K562 (cell line): ENCODE measurements around the gene AGRN. TPM values are rescaled to one million over a fixed set of nuclear protein-coding genes. Genes with fewer than 3 reads are reported as not detected.

ENCODE experiments used
- ATAC-seq: fragments of 200-7000 bp; cut with Tn5 transposase; 3 replicates; pipeline ENCODE4 v1.9.1; 2020; ENCODE audit warnings: moderate library complexity
- BruUV-seq: library from RNA; stranded (reverse); fragments of 400-500 nt; replicated peaks from 2 replicates; lab custom pipeline; 2021; lab: Mats Ljungman, UMichigan
- CTCF ChIA-PET: fragments of 300-600 bp; formaldehyde crosslinking; extraction: SDS; loops from one replicate; lab custom pipeline; 2021; ENCODE audit warnings: low intra/inter-chr PET ratio; lab: Yijun Ruan, JAX
- POLR2A ChIA-PET: fragments of 300-600, 350-650 bp; sonication (Branson Sonifier 250); formaldehyde crosslinking; extraction: SDS; loops from one replicate; lab custom pipeline; 2021; ENCODE audit warnings: antibody characterized with exemption, inconsistent platforms; lab: Yijun Ruan, JAX
- DNase-seq, 4 experiments: peaks; one replicate each; pipeline versions ENCODE4 v3.0.0 to v3.0.0-alpha.2; 2011 to 2018; ENCODE audit warnings: low spot score in 3 of 4, mixed read lengths in 3 of 4; ENCODE audit errors: extremely low read depth in 1 of 4
- FAIRE-seq: peaks from 2 replicates; lab custom pipeline; 2011; peaks lifted over from hg19 to GRCh38; lab: Jason Lieb, UNC
- H2AFZ ChIP-seq: 2 replicates; pipeline ENCODE4 v1.6.0; 2011; ENCODE audit warnings: low read depth, low read length, control low read depth, inconsistent platforms
- H3K27ac ChIP-seq: fragments of 200-600 bp; 3 replicates; pipeline ENCODE4 v1.8.0; 2011; ENCODE audit warnings: low read depth, mild to moderate bottlenecking, control low read depth, inconsistent platforms, low read length, moderate library complexity, mixed read lengths; ENCODE audit errors: extremely low read depth
- H3K27me3 ChIP-seq, 2 experiments: fragments of 300-600 bp in 1 of 2; 2 replicates in 1 of 2; 3 replicates in 1 of 2; pipeline versions ENCODE4 v1.6.0 to v1.8.0; 2011; ENCODE audit warnings: inconsistent platforms in 2 of 2, low read length in 2 of 2, mild to moderate bottlenecking in 1 of 2, mixed read lengths in 1 of 2, moderate library complexity in 1 of 2; ENCODE audit not compliant: control insufficient read depth in 2 of 2, insufficient read depth in 2 of 2
- H3K36me3 ChIP-seq: fragments of 300-600 bp; 3 replicates; pipeline ENCODE4 v1.8.0; 2011; ENCODE audit warnings: mild to moderate bottlenecking, low read length, inconsistent platforms; ENCODE audit not compliant: control insufficient read depth, insufficient read depth
- H3K4me1 ChIP-seq, 2 experiments: fragments of 200-600 bp in 1 of 2; replicated peaks in 1 of 2; 2 replicates in 1 of 2; 3 replicates in 1 of 2; pipeline versions ENCODE4 v1.5.1 to v1.8.0; 2011; ENCODE audit warnings: inconsistent platforms in 2 of 2, low read length in 2 of 2, mild to moderate bottlenecking in 1 of 2, mixed read lengths in 1 of 2, moderate library complexity in 1 of 2; ENCODE audit not compliant: control insufficient read depth in 2 of 2, insufficient read depth in 2 of 2
- H3K4me2 ChIP-seq: 2 replicates; pipeline ENCODE4 v1.6.1; 2011; ENCODE audit warnings: low read length, control low read depth, inconsistent platforms, mixed read lengths; ENCODE audit not compliant: insufficient read depth
- H3K4me3 ChIP-seq: fragments of 200-600 bp; sonication (generic), shearing (Covaris generic); 2 replicates; pipeline ENCODE4 v1.5.1; 2016; ENCODE audit warnings: control low read depth, inconsistent platforms
- H3K79me2 ChIP-seq: fragments of 200-600 bp; 3 replicates; pipeline ENCODE4 v1.8.0; 2011; ENCODE audit warnings: low read length, inconsistent platforms; ENCODE audit not compliant: control insufficient read depth, insufficient read depth
- H3K9ac ChIP-seq, 2 experiments: 2 replicates each; pipeline versions ENCODE4 v1.6.0 to v1.6.1; 2011; ENCODE audit warnings: low read depth in 2 of 2, low read length in 2 of 2, control low read depth in 1 of 2, inconsistent platforms in 1 of 2, mild to moderate bottlenecking in 1 of 2, mixed read lengths in 1 of 2; ENCODE audit not compliant: insufficient read depth in 1 of 2
- H3K9me1 ChIP-seq: one replicate; pipeline ENCODE4 v1.6.0; 2011; ENCODE audit warnings: inconsistent platforms, mild to moderate bottlenecking, low read length, moderate library complexity; ENCODE audit not compliant: control insufficient read depth, insufficient read depth
- H3K9me3 ChIP-seq: replicated peaks from 2 replicates; pipeline ENCODE4 v1.5.1; 2011; ENCODE audit warnings: low read depth, low read length, inconsistent platforms; ENCODE audit not compliant: control insufficient read depth, insufficient read depth
- H4K20me1 ChIP-seq: replicated peaks from 2 replicates; pipeline ENCODE4 v1.6.1; 2011; ENCODE audit warnings: low read length, inconsistent platforms, mixed read lengths; ENCODE audit not compliant: control insufficient read depth, insufficient read depth
- E4F1 ChIP-seq: fragments of 250-450 bp; sonication (Bioruptor Pico); IDR thresholded peaks from 2 replicates; pipeline ENCODE4 v1.5.0; 2021; ENCODE audit warnings: mild to moderate bottlenecking, borderline replicate concordance
- KHSRP ChIP-seq: fragments of 450-650 bp; IDR thresholded peaks from 2 replicates; pipeline ENCODE4 v1.6.1; 2017
- RAD21 ChIP-seq, 2 experiments: fragments of 250-450 bp in 1 of 2; fragments of 450-650 bp in 1 of 2; sonication (Bioruptor Pico) in 1 of 2; formaldehyde crosslinking in 1 of 2; IDR thresholded peaks in 1 of 2; conservative IDR thresholded peaks in 1 of 2; 2 replicates each; pipeline versions ENCODE4 v1.4.0 to v1.8.0; 2020 to 2022; ENCODE audit warnings: mild to moderate bottlenecking in 2 of 2, moderate library complexity in 1 of 2
- SPI1 ChIP-seq: IDR thresholded peaks from 2 replicates; pipeline ENCODE4 v1.6.1; 2011; ENCODE audit warnings: low read depth, low read length, control low read depth, borderline replicate concordance
- ZFP36 ChIP-seq: fragments of 150-350 bp; IDR thresholded peaks from 2 replicates; pipeline ENCODE4 v1.6.1; 2018; ENCODE audit warnings: low read length, low read depth; ENCODE audit not compliant: partially characterized antibody
- ZNF197 ChIP-seq: fragments of 200-800 bp; sonication (Bioruptor generic); IDR thresholded peaks from 2 replicates; pipeline ENCODE4 v1.6.1; 2016; ENCODE audit warnings: low read depth, missing genetic modification characterization, missing compliant biosample characterization
- ZNF282 ChIP-seq: sonication (generic); formaldehyde crosslinking; IDR thresholded peaks from 2 replicates; pipeline ENCODE4 v1.8.1; 2023; ENCODE audit warnings: missing genetic modification reagents
- ZNF41 ChIP-seq: fragments of 250-450 bp; sonication (Bioruptor Pico); conservative IDR thresholded peaks from 2 replicates; pipeline ENCODE4 v1.4.0; 2020; ENCODE audit warnings: mild to moderate bottlenecking
- ZNF507 ChIP-seq: conservative IDR thresholded peaks from 2 replicates; pipeline ENCODE4 v1.6.1; 2017; ENCODE audit warnings: missing genetic modification characterization, missing compliant biosample characterization
- ZNF76 ChIP-seq: fragments of 250-450 bp; sonication (Bioruptor Pico); IDR thresholded peaks from 2 replicates; pipeline ENCODE4 v1.4.0; 2020; ENCODE audit warnings: mild to moderate bottlenecking, moderate library complexity, borderline replicate concordance
- WGBS: fragments of 100-300 bp; shearing (Covaris generic); methylation state at CpG from one replicate; pipeline ENCODE4 v1.1.6; 2016; ENCODE audit warnings: low coverage, mixed read lengths; ENCODE audit not compliant: insufficient coverage; ENCODE audit errors: missing lambda C conversion rate; 5-methylcytosine and 5-hydroxymethylcytosine counted together
- in situ Hi-C: fragments of 300-500 bp; cut with MboI; formaldehyde crosslinking; loops from 4 replicates; pipeline ENCODE4 v1.15.0; 2018; ENCODE audit warnings: inconsistent platforms, mixed read lengths
- intact Hi-C: fragments of 100-400 bp; cut with micrococcal nuclease; formaldehyde crosslinking; loops from 2 replicates; pipeline ENCODE4 v1.14.2; 2022
- polyA plus RNA-seq, 8 experiments: library from polyadenylated mRNA; depleted of rRNA in 4 of 8; stranded (reverse) in 5 of 8; unstranded in 3 of 8; fragments of >200 nt; fragmentation: Nextera tagmentation in 2 of 8; fragmentation: Illumina TruSeq in 1 of 8; extraction: Ambion mirVana in 2 of 8; extraction: Trizol in 1 of 8; gene quantifications; 2 replicates each; pipeline versions ENCODE4 v1.2.1 to v1.2.3, GENCODE V29; 2011 to 2014; ENCODE audit warnings: inconsistent platforms in 1 of 8, missing spikeins in 1 of 8
- total RNA-seq, 7 experiments: library from RNA; depleted of rRNA in 6 of 7; stranded (reverse); fragments of >200 nt in 6 of 7; fragmentation: Illumina TruSeq in 2 of 7; extraction: Trizol in 2 of 7; gene quantifications; 2 replicates each; pipeline versions ENCODE4 v1.2.1 to v1.2.3, GENCODE V29; 2011 to 2021; ENCODE audit warnings: low replicate concordance in 1 of 7
- TF ChIP-seq, protein P1 (sequence below): fragments of 450-650 bp; formaldehyde crosslinking; IDR thresholded peaks from 2 replicates; pipeline ENCODE4 v1.4.0; 2020; ENCODE audit warnings: mild to moderate bottlenecking, mixed read lengths

The AGRN gene
- total and polyA plus RNA-seq, 9 of the 15 experiments (the other 6 are each of a cell fraction or from before 2014, with no cell fraction given), result 0.04 to 111 (median 18.1) TPM

DNA sequence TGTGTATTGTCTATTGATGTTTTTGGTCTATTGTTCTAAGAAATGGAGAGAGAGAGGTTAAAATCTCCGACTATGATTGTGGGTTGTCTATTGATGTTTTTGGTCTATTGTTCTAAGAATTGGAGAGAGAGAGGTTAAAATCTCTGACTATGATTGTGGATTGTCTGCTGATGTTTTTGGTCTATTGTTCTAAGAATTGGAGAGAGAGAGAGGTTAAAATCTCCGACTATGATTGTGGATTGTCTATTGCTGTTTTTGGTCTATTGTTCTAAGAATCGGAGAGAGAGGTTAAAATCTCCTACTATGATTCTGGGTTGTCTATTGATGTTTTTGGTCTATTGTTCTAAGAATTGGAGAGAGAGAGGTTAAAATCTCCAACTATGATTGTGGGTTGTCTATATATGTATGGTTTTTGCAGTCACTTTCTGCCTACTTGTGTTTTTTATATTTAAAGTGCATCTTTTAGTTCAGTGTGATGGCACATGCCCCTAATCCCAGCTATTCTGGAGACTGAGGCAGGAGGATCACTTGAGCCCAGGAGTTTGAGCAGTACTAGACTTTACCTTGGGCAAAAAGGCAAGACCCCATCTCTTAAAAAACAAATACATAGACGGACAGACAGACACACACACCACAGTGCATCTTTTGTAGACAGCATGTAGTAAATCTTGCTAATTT, 79.7 kb downstream of the AGRN start:
- 70% methylated on average over 4 of the region's 4 CpGs for WGBS
- BruUV-seq, result no TSS peak
- H3K79me2 ChIP-seq, result peaks cover 10% of the 10 kb centered on the region
- ChIA-PET POLR2A (no interaction called here), CTCF (no interaction called here)
- H2AFZ ChIP-seq, result no peak overlapping the region
- H3K27me3 ChIP-seq, result no peaks in the 10 kb centered on the region
- no peak overlapping the region for H3K4me2 ChIP-seq
- H3K4me1 ChIP-seq, result no peaks in the 10 kb centered on the region; a peak in 1 of 5 replicates
- H3K9me3 ChIP-seq, result peaks cover 2% of the 10 kb centered on the region; the same call in 1 of the 2 replicates
- H3K36me3 ChIP-seq, result no peaks in the 10 kb centered on the region; the same call in 2 of the 3 replicates
- no peak for ATAC-seq
- intact Hi-C loops, result no loop called here
- DNase-seq, result no peak
- no peak overlapping the region for H3K4me3 ChIP-seq
- FAIRE-seq, result no peak
- no peak overlapping the region for H3K9ac ChIP-seq
- in situ Hi-C loops, result no loop called here
- H3K9me1 ChIP-seq, result no peaks in the 10 kb centered on the region
- H4K20me1 ChIP-seq, result no peaks in the 10 kb centered on the region
- TF ChIP-seq KHSRP, result no peak
- no peak for TF ChIP-seq ZNF282 (CRISPR knock-in tag)
- TF ChIP-seq SPI1, result no peak
- no peak for TF ChIP-seq ZNF76 (CRISPR knock-in tag)
- no peak for TF ChIP-seq ZNF197 (CRISPR knock-in tag)
- no peak overlapping the region for H3K27ac ChIP-seq

GRCh38 chr1:1100296-1100695, 80.4 kb downstream of the AGRN start:
- Histone ChIP-seq H3K9me1 (no peaks in the 10 kb centered on the region), H3K36me3 (no peaks in the 10 kb centered on the region; the same call in 2 of the 3 replicates), H3K4me1 (no peaks in the 10 kb centered on the region; a peak in 1 of 5 replicates), H3K9ac (no peak overlapping the region), H3K9me3 (peaks cover 2% of the 10 kb centered on the region; the same call in 1 of the 2 replicates), H3K27ac (no peak overlapping the region), H3K79me2 (peaks cover 16% of the 10 kb centered on the region), H2AFZ (no peak overlapping the region), H3K27me3 (no peaks in the 10 kb centered on the region), H3K4me3 (no peak overlapping the region), H3K4me2 (no peak overlapping the region), H4K20me1 (no peaks in the 10 kb centered on the region)
- FAIRE-seq (no peak), DNase-seq (no peak), ATAC-seq (no peak)
- 95% methylated on average over 11 of the region's 11 CpGs for WGBS
- in situ Hi-C loops (no loop called here), intact Hi-C loops (no loop called here)
- BruUV-seq, result no TSS peak
- ChIA-PET CTCF (no interaction called here), POLR2A (interaction anchor here (1.3 kb wide), 1 partner anchor 13 kb away, joined by 3 read pairs; no protein-coding TSS in a partner anchor)
- TF ChIP-seq ZNF41 (no peak), ZFP36 (no peak), ZNF507 (no peak; the same call in 1 of the 2 replicates), E4F1 (CRISPR knock-in tag) (no peak), RAD21 (CRISPR knock-in tag; conservative IDR thresholded peaks at IDR 0.05 in 1 of 2, IDR thresholded peaks at IDR 0.05 in 1 of 2) (no peak)
- TF ChIP-seq, protein P1, sequence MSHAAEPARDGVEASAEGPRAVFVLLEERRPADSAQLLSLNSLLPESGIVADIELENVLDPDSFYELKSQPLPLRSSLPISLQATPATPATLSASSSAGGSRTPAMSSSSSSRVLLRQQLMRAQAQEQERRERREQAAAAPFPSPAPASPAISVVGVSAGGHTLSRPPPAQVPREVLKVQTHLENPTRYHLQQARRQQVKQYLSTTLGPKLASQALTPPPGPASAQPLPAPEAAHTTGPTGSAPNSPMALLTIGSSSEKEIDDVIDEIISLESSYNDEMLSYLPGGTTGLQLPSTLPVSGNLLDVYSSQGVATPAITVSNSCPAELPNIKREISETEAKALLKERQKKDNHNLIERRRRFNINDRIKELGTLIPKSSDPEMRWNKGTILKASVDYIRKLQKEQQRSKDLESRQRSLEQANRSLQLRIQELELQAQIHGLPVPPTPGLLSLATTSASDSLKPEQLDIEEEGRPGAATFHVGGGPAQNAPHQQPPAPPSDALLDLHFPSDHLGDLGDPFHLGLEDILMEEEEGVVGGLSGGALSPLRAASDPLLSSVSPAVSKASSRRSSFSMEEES (CRISPR knock-in tag), result no peak
